ENCODE results near the gene MOB3B.
"Not testable (repeated sequence)": the region's sequence is repeated elsewhere in the genome, so short reads cannot be mapped to it uniquely, and the experiment has no call there.

Gene MOB3B

GRCh38 chr9:27473111-27473529 lies 56.5 kb downstream of the MOB3B start:
- DNase-seq, result peak; percentile 56

- DNase-seq, result peak; percentile 77
These were observed 57.4 kb downstream of the MOB3B start for GRCh38 chr9:27472195-27472594.

GRCh38 chr9:27471789-27472188 lies 57.8 kb downstream of the MOB3B start:
- no peak for DNase-seq

- DNase-seq, result no peak
These were observed 58.2 kb downstream of the MOB3B start for GRCh38 chr9:27471366-27471765.

GRCh38 chr9:27470291-27470856 lies 59.2 kb downstream of the MOB3B start:
- DNase-seq, result no peak

GRCh38 chr9:27469550-27469949 lies 60.1 kb downstream of the MOB3B start:
- no peak for DNase-seq

- no peak for DNase-seq
These were observed 61.0 kb downstream of the MOB3B start for GRCh38 chr9:27468462-27469110.

GRCh38 chr9:27468000-27468399 lies 61.6 kb downstream of the MOB3B start:
- no peak for DNase-seq

GRCh38 chr9:27467486-27467885 lies 62.1 kb downstream of the MOB3B start:
- DNase-seq, result no peak

- DNase-seq, result not testable (repeated sequence)
These were observed 63.1 kb downstream of the MOB3B start for GRCh38 chr9:27466516-27466915.

GRCh38 chr9:27464950-27465349 lies 64.7 kb downstream of the MOB3B start:
- DNase-seq, result not testable (repeated sequence)

- DNase-seq, result no peak
These were observed 66.8 kb downstream of the MOB3B start for GRCh38 chr9:27462846-27463245.

- DNase-seq, result no peak
These were observed 67.2 kb downstream of the MOB3B start for GRCh38 chr9:27462434-27462833.

- peak; percentile 36 for DNase-seq
These were observed 69.2 kb downstream of the MOB3B start for GRCh38 chr9:27460226-27461023.

- no peak for DNase-seq
These were observed 72.2 kb downstream of the MOB3B start for GRCh38 chr9:27457445-27457844.

- no peak for DNase-seq
These were observed 75.6 kb downstream of the MOB3B start for GRCh38 chr9:27453860-27454553.

- DNase-seq, result no peak
These were observed 78.3 kb downstream of the MOB3B start for GRCh38 chr9:27451207-27451797.

- DNase-seq, result no peak
These were observed 78.9 kb downstream of the MOB3B start for GRCh38 chr9:27450752-27451151.

- DNase-seq, result not testable (repeated sequence)
These were observed 81.3 kb downstream of the MOB3B start for GRCh38 chr9:27448356-27448755.

GRCh38 chr9:27447031-27447683 lies 82.5 kb downstream of the MOB3B start:
- no peak for DNase-seq

GRCh38 chr9:27445688-27446087 lies 83.9 kb downstream of the MOB3B start:
- no peak for DNase-seq

GRCh38 chr9:27445057-27445595 lies 84.5 kb downstream of the MOB3B start:
- DNase-seq, result no peak

All from left hindlimb (tissue), 1 donor.